ENCODE data around the gene JDP2. TPM values are rescaled to one million over a fixed set of nuclear protein-coding genes. Genes with fewer than 3 reads are reported as not detected.
A peak's percentile ranks its signal among the peaks of the same experiment; 100 is the strongest.

JDP2 gene
- polyA plus RNA-seq, 3 donors: 18.4 to 19.6 (median 19.2) TPM

DNA sequence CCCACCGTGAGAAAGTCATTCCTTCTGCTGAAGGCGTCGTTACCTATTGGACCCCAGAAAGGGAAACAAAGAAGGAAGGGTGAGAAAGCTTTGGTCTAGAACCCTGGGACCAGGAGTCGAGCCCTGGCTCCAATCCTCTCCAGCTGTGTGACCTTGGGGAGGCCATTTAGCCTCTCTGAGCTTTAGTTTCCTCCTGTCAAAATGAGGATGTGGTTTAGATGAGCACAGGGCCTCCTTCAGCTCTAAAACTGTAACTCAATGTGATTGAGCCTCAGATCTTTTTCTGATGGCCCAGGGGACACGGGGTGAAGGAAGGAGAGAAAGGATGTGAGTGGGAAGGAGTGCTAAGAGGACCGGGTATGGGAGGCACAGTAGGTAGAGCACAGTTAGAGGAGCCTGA lies 7.7 kb downstream of the JDP2 start:
- no peak for DNase-seq (ENCODE audit: low read depth in 3 of 3, low spot score in 2 of 3)

- no peak for DNase-seq (ENCODE audit: low read depth in 3 of 3, low spot score in 2 of 3)
Observed at GRCh38 chr14:75437201-75438143, 9.7 kb downstream of the JDP2 start.

DNA sequence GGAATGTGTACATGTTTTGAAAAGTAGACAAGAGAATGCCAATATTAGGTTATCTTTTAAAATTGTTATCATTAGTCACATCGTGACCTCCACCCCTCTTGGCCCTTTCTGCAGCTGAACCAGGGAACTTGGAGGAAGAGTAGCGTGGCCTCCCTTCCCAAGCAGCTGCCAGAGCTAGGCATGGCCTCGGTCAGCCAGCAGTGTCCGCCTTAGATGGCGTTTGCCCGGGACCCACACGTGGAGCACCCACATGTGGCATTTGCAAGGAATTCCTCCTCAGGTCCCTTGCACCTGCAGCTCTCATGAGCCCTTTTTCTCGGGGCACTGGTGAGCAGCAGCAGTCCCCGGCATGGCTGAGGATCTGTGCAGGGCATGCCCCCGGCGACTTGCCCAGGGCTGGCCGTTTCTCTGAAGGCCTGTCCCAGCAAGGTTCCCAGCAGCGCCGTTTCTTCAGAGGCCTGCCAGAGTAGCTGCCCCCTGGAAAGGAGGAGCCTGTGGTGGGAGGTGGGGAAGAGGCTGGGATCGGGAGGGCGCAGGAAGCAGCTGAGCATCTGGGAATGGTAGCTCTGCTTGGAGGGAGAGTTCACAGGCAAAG lies 10.8 kb downstream of the JDP2 start:
- DNase-seq (ENCODE audit: low read depth in 3 of 3, low spot score in 2 of 3): no peak

DNA sequence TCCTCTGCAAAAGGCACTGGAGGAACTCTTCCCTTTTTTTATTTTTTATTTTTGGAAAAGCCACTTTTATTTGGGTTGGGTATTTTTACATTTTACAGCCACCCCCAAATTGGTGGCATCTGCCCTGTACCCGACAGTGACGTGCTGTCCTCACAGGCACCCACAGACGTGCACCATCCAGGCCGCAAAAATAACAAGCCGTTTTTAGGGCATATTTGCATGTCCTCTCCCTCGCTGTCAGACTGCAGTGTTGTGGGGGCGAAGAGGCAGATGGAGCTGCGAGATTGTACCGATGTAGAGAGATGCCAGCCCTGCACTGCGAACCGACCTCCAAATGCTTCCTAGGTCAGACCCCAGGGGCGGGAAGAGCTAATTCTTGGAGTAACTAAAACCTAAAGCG lies 12.2 kb downstream of the JDP2 start:
- DNase-seq (ENCODE audit: low read depth in 3 of 3, low spot score in 2 of 3): no peak

GRCh38 chr14:75440733-75441477 lies 13.1 kb downstream of the JDP2 start:
- DNase-seq (ENCODE audit: low read depth in 3 of 3, low spot score in 2 of 3): no peak

DNA sequence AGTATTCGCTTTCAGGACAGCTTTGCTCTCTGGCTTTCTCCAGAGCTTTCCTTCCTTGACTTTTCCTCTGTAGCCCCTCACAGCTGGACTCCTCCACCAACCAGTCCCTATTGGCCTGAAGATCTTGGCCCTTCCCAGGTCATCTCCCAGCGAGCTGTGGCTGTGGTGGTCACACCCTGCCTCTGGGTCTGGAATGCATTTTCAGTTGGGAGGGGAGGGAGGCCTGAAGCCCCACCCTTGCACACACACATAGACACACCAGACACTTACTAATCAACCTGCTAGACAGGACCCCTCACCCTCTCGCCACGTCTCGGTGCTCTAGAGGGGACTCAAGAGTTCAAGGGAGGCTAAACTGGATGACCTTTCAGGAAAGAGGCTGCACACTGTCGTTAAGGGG lies 13.9 kb downstream of the JDP2 start:
- DNase-seq (ENCODE audit: low read depth in 3 of 3, low spot score in 2 of 3): no peak

DNA sequence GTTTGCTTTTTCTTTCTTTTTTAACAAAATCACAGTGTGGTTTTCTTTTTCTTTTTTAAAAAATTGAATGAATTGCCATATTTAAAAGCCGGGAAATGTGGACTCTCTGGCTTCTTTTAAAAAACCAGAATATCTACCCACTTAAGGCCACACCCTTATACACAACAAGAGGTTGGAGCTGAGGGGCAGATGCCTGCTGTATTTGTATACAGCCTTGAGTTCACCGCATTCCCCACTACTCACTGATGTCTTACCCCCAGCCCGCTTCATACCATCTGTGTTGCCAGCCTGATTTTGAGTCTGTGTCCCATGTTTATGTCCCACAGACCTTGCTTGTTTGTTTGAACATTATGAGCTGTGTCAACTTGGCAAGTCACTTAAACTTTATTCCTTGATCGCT lies 14.3 kb downstream of the JDP2 start:
- DNase-seq (ENCODE audit: low read depth in 3 of 3, low spot score in 2 of 3): no peak

- DNase-seq (ENCODE audit: low read depth in 3 of 3, low spot score in 2 of 3): no peak
Observed at GRCh38 chr14:75442642-75443041, 14.8 kb downstream of the JDP2 start.

DNA sequence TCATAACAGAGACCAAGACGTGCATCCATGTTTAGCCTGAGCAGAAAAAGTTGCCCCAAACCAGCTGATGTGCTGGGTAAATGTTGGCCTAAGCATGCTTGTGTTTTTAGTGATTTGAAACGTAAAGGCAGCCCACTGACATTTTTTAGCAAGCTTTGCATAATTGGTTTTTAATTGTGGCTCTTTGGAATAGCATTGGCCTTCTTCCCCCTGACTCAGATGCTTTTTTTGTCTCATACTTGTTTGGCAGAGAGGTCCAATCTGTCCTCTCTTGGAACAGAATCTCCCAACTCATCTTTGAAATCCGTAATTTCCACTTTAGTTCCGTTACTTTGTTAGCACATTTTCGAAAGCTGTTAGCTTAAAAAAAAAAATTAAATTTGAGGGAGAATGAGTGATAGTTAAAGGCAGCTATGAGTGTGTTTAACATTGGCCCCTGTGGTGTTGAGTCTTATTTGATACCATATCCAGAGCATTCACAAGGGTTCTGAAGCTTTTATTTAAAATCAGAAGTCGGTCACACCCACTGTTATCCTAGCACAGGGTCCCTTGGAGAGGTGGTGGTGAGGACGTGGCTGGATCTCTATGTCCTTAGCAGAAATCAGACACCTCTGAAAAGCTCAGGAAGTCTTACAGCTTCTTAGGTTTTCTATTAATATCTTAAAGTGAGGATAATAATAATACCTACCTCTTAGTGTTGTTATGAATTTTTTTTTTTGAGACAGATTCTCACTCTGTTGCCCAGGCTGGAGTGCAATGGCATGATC lies 15.6 kb downstream of the JDP2 start:
- no peak for DNase-seq (ENCODE audit: low read depth in 3 of 3, low spot score in 2 of 3)

- DNase-seq (ENCODE audit: low read depth in 3 of 3, low spot score in 2 of 3): no peak
Observed at GRCh38 chr14:75445236-75445635, 17.4 kb downstream of the JDP2 start.

GRCh38 chr14:75445963-75446362 lies 18.1 kb downstream of the JDP2 start:
- DNase-seq (ENCODE audit: low read depth in 3 of 3, low spot score in 2 of 3): no peak

DNA sequence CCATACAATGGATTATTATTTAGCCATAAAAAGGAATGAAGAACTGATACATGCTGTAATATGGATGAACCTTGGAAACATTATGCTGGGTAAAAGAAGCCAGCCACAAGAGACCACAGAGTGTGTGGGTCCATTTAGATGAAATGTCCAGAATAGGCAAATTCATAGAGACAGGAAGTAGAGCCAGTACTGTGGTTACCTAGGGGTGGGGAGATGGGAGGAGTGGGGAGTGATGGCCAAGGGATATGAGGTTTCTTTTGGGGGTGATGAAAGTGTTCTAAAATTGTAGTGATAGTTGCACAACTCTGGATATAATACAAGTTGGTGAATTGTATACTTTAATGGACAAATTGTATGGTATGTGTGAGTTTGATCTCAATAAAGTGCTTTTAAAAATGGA lies 18.6 kb downstream of the JDP2 start:
- DNase-seq (ENCODE audit: low read depth in 3 of 3, low spot score in 2 of 3): no peak

DNA sequence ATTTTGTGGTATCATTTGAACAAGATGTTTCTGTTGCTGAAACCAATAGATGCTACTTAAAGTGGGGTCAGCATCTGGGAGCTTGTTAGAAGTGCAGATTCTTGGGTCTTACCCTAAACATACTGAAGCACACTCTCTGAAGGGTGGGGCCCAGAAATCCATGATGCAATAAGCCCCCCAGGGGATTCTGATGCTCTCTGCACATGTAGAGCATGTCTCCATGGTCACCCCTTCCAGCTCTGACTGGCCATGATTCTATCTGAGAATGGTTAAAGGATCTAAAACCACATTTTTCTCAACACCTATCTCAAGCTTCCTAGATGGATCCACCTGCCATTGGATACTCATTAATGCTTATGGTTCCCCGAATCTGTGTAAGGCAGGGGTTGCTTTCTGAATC lies 20.4 kb downstream of the JDP2 start:
- DNase-seq (ENCODE audit: low read depth in 3 of 3, low spot score in 2 of 3): no peak

DNA sequence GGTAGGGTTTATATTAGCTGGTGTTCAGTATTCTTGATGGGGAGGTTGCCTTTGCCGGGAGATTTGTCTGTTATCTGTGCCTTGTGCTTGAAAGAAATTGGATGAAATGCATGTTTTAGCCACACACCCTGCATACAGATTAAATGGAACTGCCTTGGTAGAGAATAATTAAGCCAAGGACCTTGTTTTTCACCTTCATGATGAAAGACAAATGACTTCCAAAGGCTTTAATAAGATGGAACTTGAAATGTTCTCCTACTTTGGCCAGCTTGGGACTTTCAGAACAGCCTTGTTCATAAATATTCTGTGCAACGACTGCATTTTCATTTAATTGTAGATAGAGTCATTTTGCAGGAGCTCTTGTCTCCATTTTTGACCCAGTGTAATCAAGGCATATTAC lies 21.2 kb downstream of the JDP2 start:
- no peak for DNase-seq (ENCODE audit: low read depth in 3 of 3, low spot score in 2 of 3)

- DNase-seq (ENCODE audit: low read depth in 3 of 3, low spot score in 2 of 3): no peak
Observed at GRCh38 chr14:75449696-75450095, 21.9 kb downstream of the JDP2 start.

- DNase-seq (ENCODE audit: low read depth in 3 of 3, low spot score in 2 of 3): no peak
Observed at GRCh38 chr14:75450381-75451276, 22.8 kb downstream of the JDP2 start.

GRCh38 chr14:75452324-75452723 lies 24.5 kb downstream of the JDP2 start:
- DNase-seq (ENCODE audit: low read depth in 3 of 3, low spot score in 2 of 3): no peak

- peak; percentile 60 to 64 (median 60) for DNase-seq (ENCODE audit: low read depth in 3 of 3, low spot score in 2 of 3)
Observed at GRCh38 chr14:75452900-75453816, 25.3 kb downstream of the JDP2 start.
